HEK293T (cell line): ENCODE data around the gene GPRC5A.

Experiments
- ARNT ChIP-seq: fragments of 450-650 bp; IDR thresholded peaks from 2 replicates; pipeline ENCODE4 v1.6.1; 2017; ENCODE audit warnings: mild to moderate bottlenecking
- FOXM1 ChIP-seq: fragments of 450-650 bp; IDR thresholded peaks from 2 replicates; pipeline ENCODE4 v1.6.1; 2017; ENCODE audit warnings: mild to moderate bottlenecking, borderline replicate concordance
- HDGF ChIP-seq: fragments of 450-650 bp; IDR thresholded peaks from 2 replicates; pipeline ENCODE4 v1.6.1; 2017; ENCODE audit warnings: antibody characterized with exemption, borderline replicate concordance
- L3MBTL2 ChIP-seq: fragments of 450-650 bp; conservative IDR thresholded peaks from 2 replicates; pipeline ENCODE4 v1.6.1; 2016; ENCODE audit warnings: mild to moderate bottlenecking

- TF ChIP-seq L3MBTL2, result no peak
- no peak for TF ChIP-seq FOXM1
- TF ChIP-seq HDGF, result no peak
- no peak for TF ChIP-seq ARNT
Measured at GRCh38 chr12:12939888-12940287, 48.5 kb downstream of the GPRC5A start.
